HG03066 (cell line): Measurements from ENCODE around the gene NDUFB1.

Source experiments
- ATAC-seq: cut with Tn5 transposase; IDR thresholded peaks from one replicate; pipeline ENCODE4 v1.9.1; 2021; ENCODE audit warnings: low read depth; ENCODE audit not compliant: unreplicated experiment

Gene NDUFB1

GRCh38 chr14:92103363-92103989 is 18.0 kb downstream of the NDUFB1 start:
- no peak for ATAC-seq

- no peak for ATAC-seq
These were observed 21.7 kb downstream of the NDUFB1 start for GRCh38 chr14:92099802-92100201.

GRCh38 chr14:92093320-92093719 is 28.2 kb downstream of the NDUFB1 start:
- ATAC-seq: no peak

- ATAC-seq: no peak
These were observed 33.0 kb downstream of the NDUFB1 start for GRCh38 chr14:92088494-92088893.

- ATAC-seq: no peak
These were observed 47.0 kb downstream of the NDUFB1 start for GRCh38 chr14:92074555-92074954.
